ENCODE results near the gene IGFBP4. TPM values are rescaled to one million over a fixed set of nuclear protein-coding genes. Genes with fewer than 3 reads are reported as not detected.

The IGFBP4 gene
- total and polyA plus RNA-seq, 2 of the 4 experiments (the other 2 are of a cell fraction): 308 to 1,187 TPM

GRCh38 chr17:40430272-40431230, 12.7 kb upstream of the IGFBP4 start:
- Histone ChIP-seq H3K9me3 (ENCODE audit: control insufficient read depth, insufficient read depth, low read length) (no peaks in the 10 kb centered on the region), H3K4me1 (ENCODE audit: control insufficient read depth, insufficient read depth, low read length) (peaks cover 4% of the 10 kb centered on the region; the same call in 1 of the 2 replicates), H4K5ac (ENCODE audit: low read depth, low read length) (no peak overlapping the region), H3K27ac (ENCODE audit: insufficient read depth, low read length) (no peak overlapping the region), H4K20me1 (ENCODE audit: insufficient read depth, low read length) (no peaks in the 10 kb centered on the region), H3K36me3 (ENCODE audit: control insufficient read depth, insufficient read depth, low read length) (no peaks in the 10 kb centered on the region), H3K18ac (ENCODE audit: low read depth, low read length) (no peak overlapping the region), H3K9ac (ENCODE audit: low read depth, low read length) (no peak overlapping the region), H3K56ac (ENCODE audit: extremely low read depth, insufficient read depth, low read length) (no peak overlapping the region), H2BK5ac (ENCODE audit: low read depth, low read length, poor library complexity, severe bottlenecking) (no peak overlapping the region), H2BK120ac (ENCODE audit: low read depth, low read length) (no peak overlapping the region), H3K4me3 (ENCODE audit: insufficient read depth, low read depth, low read length) (no peak overlapping the region), H3K4me2 (ENCODE audit: low read depth, low read length) (no peak overlapping the region), H2BK20ac (ENCODE audit: low read depth, low read length) (no peak overlapping the region), H2AK9ac (replicated peaks; ENCODE audit: low read depth, low read length, poor library complexity) (no peak overlapping the region), H3K9me1 (ENCODE audit: insufficient read depth, low read length) (no peaks in the 10 kb centered on the region), H3K14ac (replicated peaks; ENCODE audit: low read depth, low read length) (no peak overlapping the region), H2AK5ac (ENCODE audit: low read depth, low read length) (no peak overlapping the region), H2BK15ac (ENCODE audit: low read depth, low read length) (no peak overlapping the region), H3K79me1 (ENCODE audit: low read depth in 1 of 2, low read length in 2 of 2) (no peaks in the 10 kb centered on the region), H3K4ac (ENCODE audit: low read depth, low read length) (no peak overlapping the region), H3K27me3 (ENCODE audit: control insufficient read depth, insufficient read depth, low read length) (peaks cover 4% of the 10 kb centered on the region; the same call in 1 of the 2 replicates), H4K8ac (ENCODE audit: low read depth in 2 of 2, low read length in 2 of 2) (no peak overlapping the region), H4K91ac (ENCODE audit: insufficient read depth, low read depth, low read length) (no peak overlapping the region), H3K23ac (ENCODE audit: low read depth, low read length) (no peak overlapping the region), H2AFZ (replicated peaks; ENCODE audit: low read length, poor library complexity) (no peak overlapping the region)
- BruUV-seq (replicated peaks): no TSS peak
- in situ Hi-C loops (cut with MboI; ENCODE audit: low sequenced_read_pairs): no loop called here
- ATAC-seq (ENCODE audit: low read depth) (no peak), DNase-seq (no peak)
- intact Hi-C loops (cut with micrococcal nuclease): no loop called here
- 73% methylated on average over 4 of the region's 10 CpGs; no CpG with 5 or more reads in 1 of the 2 experiments for WGBS, 2 experiments (ENCODE audit: extremely low coverage in 2 of 2, insufficient read length in 1 of 2)
- CTCF ChIA-PET: no interaction called here
- TF ChIP-seq MXI1 (IDR thresholded peaks at IDR 0.05; ENCODE audit: borderline replicate concordance, low read depth, low read length) (no peak), FOS (IDR thresholded peaks at IDR 0.05; ENCODE audit: low read depth, low read length) (no peak)
- dilution Hi-C loops (cut with HindIII; ENCODE audit: low sequenced_read_pairs, unreplicated experiment): no loop called here
- POLR2A ChIA-PET (ENCODE audit: unreplicated experiment): no interaction called here
